K562 (cell line): ENCODE results near the gene ADCYAP1R1.

ENCODE experiments used
- PHF20 ChIP-seq: fragments of 450-650 bp; IDR thresholded peaks from 2 replicates; pipeline ENCODE4 v1.6.1; 2018; ENCODE audit not compliant: partially characterized antibody
- POLR2A ChIP-seq: fragments of 450-650 bp; conservative IDR thresholded peaks from 2 replicates; pipeline ENCODE4 v1.6.1; 2016
- PREB ChIP-seq: sonication (generic); formaldehyde crosslinking; IDR thresholded peaks from 2 replicates; pipeline ENCODE4 v1.8.1; 2023; ENCODE audit warnings: mild to moderate bottlenecking, missing genetic modification reagents

GRCh38 chr7:31023877-31024276 is 28.2 kb upstream of the ADCYAP1R1 start:
- TF ChIP-seq PREB (CRISPR knock-in tag) (no peak), POLR2A (no peak), PHF20 (no peak)
